GM19455 (cell line): ENCODE data around the gene TMEM258.
A peak's percentile ranks its signal among the peaks of the same experiment; 100 is the strongest.

Experiments
- ATAC-seq: cut with Tn5 transposase; IDR thresholded peaks from one replicate; pipeline ENCODE4 v1.9.1; 2021; ENCODE audit not compliant: unreplicated experiment

TMEM258 gene

GRCh38 chr11:61797263-61797944 is 5.0 kb upstream of the TMEM258 start:
- ATAC-seq, result no peak

DNA sequence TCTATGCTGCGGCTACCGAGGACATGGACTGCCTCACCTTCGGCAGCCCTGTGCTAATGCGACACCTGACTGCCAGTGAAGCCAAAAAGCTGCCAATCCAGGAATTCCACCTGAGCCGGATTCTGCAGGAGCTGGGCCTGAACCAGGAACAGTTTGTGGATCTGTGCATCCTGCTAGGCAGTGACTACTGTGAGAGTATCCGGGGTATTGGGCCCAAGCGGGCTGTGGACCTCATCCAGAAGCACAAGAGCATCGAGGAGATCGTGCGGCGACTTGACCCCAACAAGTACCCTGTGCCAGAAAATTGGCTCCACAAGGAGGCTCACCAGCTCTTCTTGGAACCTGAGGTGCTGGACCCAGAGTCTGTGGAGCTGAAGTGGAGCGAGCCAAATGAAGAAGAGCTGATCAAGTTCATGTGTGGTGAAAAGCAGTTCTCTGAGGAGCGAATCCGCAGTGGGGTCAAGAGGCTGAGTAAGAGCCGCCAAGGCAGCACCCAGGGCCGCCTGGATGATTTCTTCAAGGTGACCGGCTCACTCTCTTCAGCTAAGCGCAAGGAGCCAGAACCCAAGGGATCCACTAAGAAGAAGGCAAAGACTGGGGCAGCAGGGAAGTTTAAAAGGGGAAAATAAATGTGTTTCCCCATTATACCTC is 3.6 kb upstream of the TMEM258 start:
- no peak for ATAC-seq

GRCh38 chr11:61795459-61795858 is 3.1 kb upstream of the TMEM258 start:
- no peak for ATAC-seq

GRCh38 chr11:61794579-61794978 is 2.2 kb upstream of the TMEM258 start:
- ATAC-seq, result no peak

- no peak for ATAC-seq
These were observed 1.4 kb upstream of the TMEM258 start for GRCh38 chr11:61793829-61794204.

DNA sequence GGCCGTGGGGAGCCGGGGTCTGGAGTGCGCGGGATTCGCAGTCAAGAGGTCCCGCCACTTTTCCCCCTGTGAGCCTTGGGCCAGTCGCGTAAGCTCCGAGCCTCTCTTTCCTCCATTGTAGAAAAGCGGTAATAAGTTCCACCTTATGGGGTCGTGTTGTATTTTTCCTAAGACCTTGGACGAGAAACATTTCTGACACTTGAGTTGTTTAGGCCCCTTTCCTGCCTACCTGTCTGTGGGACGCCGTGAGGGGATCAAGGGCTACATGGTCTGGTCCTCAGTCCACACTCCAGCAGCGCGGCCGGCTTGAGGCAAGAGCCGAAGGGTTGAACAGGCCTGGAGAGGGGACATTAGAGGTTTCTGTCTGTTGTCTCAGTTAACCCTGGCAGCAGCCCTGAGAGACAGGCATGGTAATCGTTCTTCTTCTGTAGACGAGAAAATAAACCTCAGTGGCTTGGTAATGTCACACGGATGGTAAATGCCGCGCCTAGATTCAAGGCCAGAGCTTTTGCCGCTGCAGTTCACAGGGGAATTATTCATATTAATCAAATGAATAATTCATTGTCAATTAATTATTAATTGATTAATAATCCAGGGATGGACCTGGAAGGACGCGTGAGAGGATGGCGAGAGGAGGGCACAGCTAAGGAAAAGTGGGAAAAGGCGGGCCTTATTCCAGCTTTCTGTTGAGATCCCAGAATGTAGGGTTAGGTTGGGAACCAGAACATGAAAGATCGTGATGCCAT is 857 bp upstream of the TMEM258 start:
- ATAC-seq, result peak; percentile 29

DNA sequence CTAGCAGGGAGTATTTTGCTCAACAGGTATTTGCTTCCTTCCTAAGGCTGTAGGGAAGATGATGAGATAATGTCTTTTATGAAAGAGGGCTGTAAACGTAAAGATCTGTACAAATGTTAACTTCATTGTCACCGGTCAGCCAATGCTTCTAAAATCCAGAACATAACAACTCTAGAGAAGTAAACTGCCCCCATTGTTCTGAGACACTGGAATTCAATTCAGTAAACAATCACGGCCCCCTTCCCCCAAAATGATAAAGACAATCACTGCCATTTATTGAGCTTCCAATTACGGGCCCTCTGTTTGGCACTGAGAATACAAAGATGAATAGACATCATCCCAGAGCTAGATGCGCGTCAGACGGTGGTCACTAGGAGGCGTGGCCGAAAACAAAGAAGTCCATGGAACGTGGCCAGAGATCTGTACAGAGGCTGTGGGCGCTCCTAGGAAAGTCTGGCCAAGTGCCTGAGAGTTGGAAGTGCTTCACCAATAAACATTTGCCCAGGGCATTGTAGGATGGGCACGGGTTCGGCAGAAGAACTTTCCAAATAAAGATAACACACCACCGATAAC is 576 bp downstream of the TMEM258 start:
- peak; percentile 34 for ATAC-seq

DNA sequence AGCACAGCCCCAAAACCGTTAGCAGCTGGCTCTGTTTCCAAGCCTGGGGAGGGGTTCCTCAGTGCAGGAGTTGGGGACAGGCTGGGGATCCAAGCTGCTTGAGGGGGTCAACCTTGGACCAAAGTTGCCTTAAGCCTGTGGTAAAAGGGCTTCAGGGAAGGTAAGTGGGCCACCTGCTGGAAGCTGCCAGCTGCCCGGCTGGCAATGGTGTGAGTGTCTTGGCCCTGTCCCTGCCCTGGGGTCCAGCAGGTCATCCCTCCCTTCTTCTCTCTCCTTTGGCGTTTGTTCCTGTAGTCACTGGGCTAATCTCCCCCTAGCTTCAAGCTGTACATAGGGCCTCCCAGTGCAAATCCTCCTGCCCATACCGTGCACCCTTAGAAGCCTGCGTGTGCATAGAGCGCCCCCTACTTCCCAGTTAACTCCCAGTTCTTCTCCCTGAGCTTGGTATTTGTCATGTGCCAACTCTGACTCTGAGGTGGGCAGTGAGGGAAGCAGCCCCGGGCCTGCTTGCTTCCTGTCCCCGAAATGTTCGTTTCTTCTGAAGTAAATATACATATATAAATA is 4.4 kb downstream of the TMEM258 start:
- no peak for ATAC-seq

DNA sequence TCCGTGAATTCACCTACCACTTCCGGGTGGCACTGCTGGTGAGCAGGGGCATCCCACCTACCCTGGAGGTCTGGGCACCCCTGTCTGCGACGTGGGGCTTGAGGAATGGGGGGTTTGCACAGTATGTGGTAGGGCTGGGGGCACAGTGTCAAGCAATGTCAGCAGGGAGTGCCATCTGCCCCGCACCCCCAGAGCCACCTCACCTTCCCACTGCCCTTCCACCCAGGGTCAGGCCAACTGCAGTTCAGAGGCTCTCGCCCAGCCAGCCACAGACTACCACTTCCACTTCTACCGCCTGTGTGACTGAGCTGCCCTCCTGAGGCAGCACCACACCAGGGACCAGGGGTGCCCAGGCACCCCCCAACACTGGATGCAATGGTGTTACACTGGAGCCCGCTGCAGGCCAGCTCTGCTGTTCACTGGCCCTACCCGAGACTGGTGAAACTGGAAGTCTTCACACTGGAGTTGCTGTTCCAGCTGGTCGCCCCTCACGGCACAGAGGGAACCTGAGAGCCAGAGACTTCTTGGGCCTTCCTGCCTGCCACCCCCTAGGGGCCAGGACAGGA is 6.5 kb downstream of the TMEM258 start:
- ATAC-seq, result no peak

DNA sequence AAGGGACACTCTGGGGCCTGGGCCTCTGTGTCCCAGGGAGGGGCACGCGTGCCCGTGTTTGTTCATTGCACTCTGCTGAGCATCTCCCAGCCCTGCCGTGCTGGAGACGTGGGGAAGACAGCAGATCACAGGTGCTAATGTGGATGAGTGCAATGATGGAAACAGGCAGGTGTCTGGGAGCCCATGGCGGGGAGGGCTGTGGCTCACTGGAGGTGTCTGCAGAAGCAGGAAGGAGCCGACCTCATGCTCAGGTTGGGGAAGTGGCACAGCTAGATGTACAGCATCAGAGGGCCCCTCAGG is 7.9 kb downstream of the TMEM258 start:
- ATAC-seq, result no peak

- no peak for ATAC-seq
These were observed 8.5 kb downstream of the TMEM258 start for GRCh38 chr11:61783717-61784505.

DNA sequence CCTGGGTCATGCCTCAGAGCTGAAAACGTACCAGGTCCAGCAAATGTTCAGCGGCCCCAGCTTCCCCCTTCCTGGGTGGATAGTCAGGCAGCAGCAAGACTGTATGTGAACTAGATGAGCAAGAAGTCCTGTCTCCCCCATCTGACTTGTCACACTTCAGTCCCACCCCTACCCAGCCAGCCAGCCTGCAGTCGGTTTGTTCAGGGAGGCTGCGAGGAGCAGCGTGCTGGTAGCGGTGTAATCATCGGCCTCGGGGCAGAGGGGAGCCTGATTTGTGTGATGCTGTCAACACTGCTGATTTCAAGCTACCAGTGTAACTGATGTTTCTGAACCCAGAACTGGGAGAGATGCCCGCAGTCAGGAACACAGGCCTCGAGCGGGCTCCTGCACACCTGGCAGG is 9.6 kb downstream of the TMEM258 start:
- no peak for ATAC-seq

GRCh38 chr11:61782299-61782698 is 10.1 kb downstream of the TMEM258 start:
- no peak for ATAC-seq

GRCh38 chr11:61781585-61781984 is 10.8 kb downstream of the TMEM258 start:
- no peak for ATAC-seq

GRCh38 chr11:61780581-61781162 is 11.7 kb downstream of the TMEM258 start:
- ATAC-seq, result no peak

GRCh38 chr11:61779666-61780525 is 12.5 kb downstream of the TMEM258 start:
- ATAC-seq, result no peak

GRCh38 chr11:61778920-61779650 is 13.3 kb downstream of the TMEM258 start:
- ATAC-seq, result no peak

DNA sequence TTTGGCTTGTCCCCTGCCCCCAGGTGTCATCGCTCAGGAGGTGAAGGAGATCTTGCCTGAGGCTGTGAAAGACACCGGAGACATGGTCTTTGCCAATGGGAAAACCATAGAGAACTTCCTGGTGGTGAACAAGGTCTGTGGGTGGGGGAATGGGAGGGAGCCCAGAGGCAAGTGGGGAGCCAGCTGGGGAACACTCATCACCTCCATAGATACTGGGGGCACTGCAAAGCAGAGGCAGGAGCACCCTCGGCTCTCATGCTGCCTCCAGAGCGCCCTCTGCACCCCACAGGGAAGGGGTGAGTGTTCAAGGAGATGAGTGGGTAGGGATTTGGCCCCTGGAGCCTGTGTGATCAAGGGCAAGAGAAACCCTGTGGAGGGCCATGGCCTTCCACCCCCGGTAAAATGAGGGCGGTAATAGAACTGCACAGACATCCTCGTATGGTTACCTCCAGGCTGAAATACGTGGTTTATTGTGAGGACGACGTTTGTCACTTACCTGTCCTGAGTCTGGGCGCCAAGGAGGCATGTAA is 14.0 kb downstream of the TMEM258 start:
- ATAC-seq, result no peak
